WTC11 (cell line): ENCODE measurements around the gene NARS2. TPM values are rescaled to one million over a fixed set of nuclear protein-coding genes. Genes with fewer than 3 reads are reported as not detected.

Experiments
- ATAC-seq: fragments of 200-7000 bp; cut with Tn5 transposase; 2 replicates; pipeline ENCODE4 v1.10.0; 2021; ENCODE audit warnings: mild to moderate bottlenecking, moderate library complexity
- CTCF ChIA-PET: fragments of 300-600 bp; sonication (Branson Sonifier 250); formaldehyde crosslinking; loops from one replicate; lab custom pipeline; 2021; ENCODE audit warnings: antibody characterized with exemption; lab: Charles Lee
- POLR2A ChIA-PET: fragments of 350-600 bp; sonication (Branson Sonifier 250); formaldehyde crosslinking; loops from one replicate; lab custom pipeline; 2021; ENCODE audit warnings: antibody characterized with exemption; lab: Charles Lee
- DNase-seq: peaks from one replicate; pipeline ENCODE4 v3.0.0; 2021; ENCODE audit warnings: low spot score
- H3K27ac Mint-ChIP-seq: 2 replicates; pipeline ENCODE4 v1.8.0; 2021; ENCODE audit warnings: mixed read lengths
- H3K27me3 Mint-ChIP-seq: 2 replicates; pipeline ENCODE4 v1.8.0; 2021; ENCODE audit warnings: low read depth, mild to moderate bottlenecking, moderate library complexity, mixed read lengths
- H3K36me3 Mint-ChIP-seq: 2 replicates; pipeline ENCODE4 v1.8.0; 2021; ENCODE audit warnings: mixed read lengths
- H3K4me1 Mint-ChIP-seq: 2 replicates; pipeline ENCODE4 v1.8.0; 2022; ENCODE audit warnings: mixed read lengths
- H3K4me3 Mint-ChIP-seq: 2 replicates; pipeline ENCODE4 v1.8.0; 2021; ENCODE audit warnings: mild to moderate bottlenecking, moderate library complexity, mixed read lengths
- H3K9me3 Mint-ChIP-seq: 2 replicates; pipeline ENCODE4 v1.8.0; 2021; ENCODE audit warnings: mixed read lengths
- CDX4 ChIP-seq: fragments of 250-450 bp; sonication (Bioruptor Pico); IDR thresholded peaks from 2 replicates; pipeline ENCODE4 v1.9.0; 2021; ENCODE audit warnings: moderate library complexity, mild to moderate bottlenecking, inconsistent platforms, borderline replicate concordance
- CTCF ChIP-seq: fragments of 200-600 bp; IDR thresholded peaks from 2 replicates; pipeline ENCODE4 v1.8.0; 2022; ENCODE audit warnings: antibody characterized with exemption
- IRF2 ChIP-seq: sonication (generic); formaldehyde crosslinking; IDR thresholded peaks from 2 replicates; pipeline ENCODE4 v1.8.0; 2022; ENCODE audit warnings: low read depth, missing genetic modification reagents, borderline replicate concordance
- NR1H2 ChIP-seq: sonication (generic); formaldehyde crosslinking; IDR thresholded peaks from 2 replicates; pipeline ENCODE4 v1.9.0; 2021; ENCODE audit warnings: mild to moderate bottlenecking, moderate library complexity, missing genetic modification reagents
- NR3C1 ChIP-seq: sonication (generic); formaldehyde crosslinking; conservative IDR thresholded peaks from 2 replicates; pipeline ENCODE4 v1.8.1; 2023; ENCODE audit warnings: low read depth, mild to moderate bottlenecking, missing genetic modification reagents
- RELA ChIP-seq: sonication (generic); formaldehyde crosslinking; IDR thresholded peaks from 2 replicates; pipeline ENCODE4 v1.8.1; 2022; ENCODE audit warnings: missing genetic modification reagents, mild to moderate bottlenecking, borderline replicate concordance
- STAT6 ChIP-seq: sonication (generic); formaldehyde crosslinking; conservative IDR thresholded peaks from 2 replicates; pipeline ENCODE4 v1.8.1; 2023; ENCODE audit warnings: mild to moderate bottlenecking, low read depth, missing genetic modification reagents, moderate library complexity
- TEAD1 ChIP-seq: sonication (generic); formaldehyde crosslinking; IDR thresholded peaks from 2 replicates; pipeline ENCODE4 v1.8.0; 2022; ENCODE audit warnings: mild to moderate bottlenecking, missing genetic modification reagents
- ZBTB21 ChIP-seq: sonication (generic); formaldehyde crosslinking; IDR thresholded peaks from 2 replicates; pipeline ENCODE4 v1.8.1; 2023; ENCODE audit warnings: mild to moderate bottlenecking, missing genetic modification reagents, borderline replicate concordance
- ZNF263 ChIP-seq: sonication (generic); formaldehyde crosslinking; IDR thresholded peaks from 2 replicates; pipeline ENCODE4 v1.8.1; 2022; ENCODE audit warnings: low read depth, mild to moderate bottlenecking, moderate library complexity, missing genetic modification reagents
- ZNF671 ChIP-seq: fragments of 250-450 bp; sonication (Bioruptor Pico); IDR thresholded peaks from 2 replicates; pipeline ENCODE4 v1.8.0; 2021; ENCODE audit warnings: mild to moderate bottlenecking
- total RNA-seq: library from RNA; stranded (reverse); gene quantifications from 3 replicates; pipeline ENCODE4 v1.2.3, GENCODE V29; 2021
- TF ChIP-seq, protein P1 (sequence below): sonication (generic); formaldehyde crosslinking; IDR thresholded peaks from 2 replicates; pipeline ENCODE4 v1.8.1; 2023; ENCODE audit warnings: mild to moderate bottlenecking, missing genetic modification reagents, moderate library complexity
- TF ChIP-seq, protein P2 (sequence below): sonication (generic); formaldehyde crosslinking; IDR thresholded peaks from 2 replicates; pipeline ENCODE4 v1.8.1; 2023; ENCODE audit warnings: mild to moderate bottlenecking, missing genetic modification reagents
- TF ChIP-seq, protein P3 (sequence below): sonication (generic); formaldehyde crosslinking; IDR thresholded peaks from 2 replicates; pipeline ENCODE4 v1.8.1; 2023; ENCODE audit warnings: mild to moderate bottlenecking, moderate library complexity, missing genetic modification reagents
- TF ChIP-seq, protein P4 (sequence below): sonication (generic); formaldehyde crosslinking; IDR thresholded peaks from 2 replicates; pipeline ENCODE4 v1.8.1; 2022; ENCODE audit warnings: low read depth, mild to moderate bottlenecking, moderate library complexity, missing genetic modification reagents, borderline replicate concordance

Gene NARS2
- total RNA-seq, 1 experiment from 2014 or later = 36.4 TPM

DNA sequence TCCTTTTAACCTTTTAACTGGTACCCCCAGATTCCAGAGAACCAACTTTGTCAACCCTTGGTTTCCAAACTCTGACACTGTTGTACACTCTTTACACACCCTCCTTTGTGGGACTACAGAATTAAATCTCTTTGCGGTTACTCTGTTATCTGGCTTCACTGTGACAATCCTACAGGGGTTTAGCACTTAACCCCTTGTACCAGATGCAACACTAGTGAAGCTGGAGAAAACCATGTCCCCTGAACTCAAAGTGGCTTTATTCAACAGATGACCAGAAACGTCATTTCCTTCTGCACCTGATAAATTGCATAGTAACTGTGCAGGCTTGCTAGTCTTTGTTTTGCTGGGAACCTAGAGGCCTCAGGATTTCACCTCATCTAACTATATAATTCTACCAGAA lies 151.4 kb downstream of the NARS2 start:
- Mint-ChIP-seq H3K27ac (no peak overlapping the region), H3K4me3 (no peak overlapping the region)

GRCh38 chr11:78420796-78421209 lies 153.9 kb downstream of the NARS2 start:
- Mint-ChIP-seq H3K27ac (no peak overlapping the region), H3K4me3 (no peak overlapping the region), H3K27me3 (peaks cover 22% of the 10 kb centered on the region), H3K4me1 (peaks cover 49% of the 10 kb centered on the region), H3K9me3 (no peaks in the 10 kb centered on the region), H3K36me3 (no peaks in the 10 kb centered on the region)
- TF ChIP-seq RELA (CRISPR knock-in tag) (no peak), IRF2 (no peak)
- TF ChIP-seq, protein P1, sequence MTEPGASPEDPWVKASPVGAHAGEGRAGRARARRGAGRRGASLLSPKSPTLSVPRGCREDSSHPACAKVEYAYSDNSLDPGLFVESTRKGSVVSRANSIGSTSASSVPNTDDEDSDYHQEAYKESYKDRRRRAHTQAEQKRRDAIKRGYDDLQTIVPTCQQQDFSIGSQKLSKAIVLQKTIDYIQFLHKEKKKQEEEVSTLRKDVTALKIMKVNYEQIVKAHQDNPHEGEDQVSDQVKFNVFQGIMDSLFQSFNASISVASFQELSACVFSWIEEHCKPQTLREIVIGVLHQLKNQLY (CRISPR knock-in tag) = no peak
- ChIA-PET CTCF (interaction anchor here (0.5 to 1.7 kb wide), 8 partner anchors 9 to 439 kb away, joined by 3 to 12 read pairs (median 4); no protein-coding TSS in a partner anchor), POLR2A (no interaction called here)
- DNase-seq = no peak
- ATAC-seq = no peak

More for the DNA sequence above, 151.4 kb downstream of the NARS2 start:
- ATAC-seq (no peak), DNase-seq (no peak)
- no peaks in the 10 kb centered on the region for H3K36me3 Mint-ChIP-seq
- POLR2A ChIA-PET = no interaction called here
- peaks cover 56% of the 10 kb centered on the region for H3K4me1 Mint-ChIP-seq
- CTCF ChIA-PET = interaction anchor here (0.9 to 1.0 kb wide), 2 partner anchors 26 to 141 kb away, joined by 3 to 4 read pairs; no protein-coding TSS in a partner anchor
- peaks cover 22% of the 10 kb centered on the region for H3K27me3 Mint-ChIP-seq
- no peak for TF ChIP-seq STAT6 (CRISPR knock-in tag)
- TF ChIP-seq, all 79 proteins: peak for 0
- H3K9me3 Mint-ChIP-seq = no peaks in the 10 kb centered on the region

GRCh38 chr11:78420255-78420764 lies 154.4 kb downstream of the NARS2 start:
- Mint-ChIP-seq H3K36me3 (no peaks in the 10 kb centered on the region), H3K9me3 (no peaks in the 10 kb centered on the region), H3K27me3 (peaks cover 26% of the 10 kb centered on the region), H3K4me3 (peak overlapping the region; percentile 5; the same call in 1 of the 2 replicates), H3K27ac (no peak overlapping the region), H3K4me1 (peaks cover 47% of the 10 kb centered on the region)
- POLR2A ChIA-PET = no interaction called here
- ATAC-seq (0 out of 2 replicates have a peak, but pooled peaks have one; percentile 2), DNase-seq (peak; percentile 72)
- TF ChIP-seq CTCF = peak; percentile 59; the same call in 1 of the 2 replicates
- no peak for TF ChIP-seq TEAD1 (CRISPR knock-in tag)
- TF ChIP-seq CDX4 (CRISPR knock-in tag) = no peak
- CTCF ChIA-PET = interaction anchor here (0.5 to 1.7 kb wide), 8 partner anchors 9 to 439 kb away, joined by 3 to 12 read pairs (median 4); no protein-coding TSS in a partner anchor

- H3K4me1 Mint-ChIP-seq = peaks cover 37% of the 10 kb centered on the region
- TF ChIP-seq NR1H2 (CRISPR knock-in tag) (no peak), ZNF263 (CRISPR knock-in tag) (no peak), NR3C1 (CRISPR knock-in tag) (no peak), ZBTB21 (no peak), ZNF671 (CRISPR knock-in tag) (no peak)
- TF ChIP-seq, protein P2, sequence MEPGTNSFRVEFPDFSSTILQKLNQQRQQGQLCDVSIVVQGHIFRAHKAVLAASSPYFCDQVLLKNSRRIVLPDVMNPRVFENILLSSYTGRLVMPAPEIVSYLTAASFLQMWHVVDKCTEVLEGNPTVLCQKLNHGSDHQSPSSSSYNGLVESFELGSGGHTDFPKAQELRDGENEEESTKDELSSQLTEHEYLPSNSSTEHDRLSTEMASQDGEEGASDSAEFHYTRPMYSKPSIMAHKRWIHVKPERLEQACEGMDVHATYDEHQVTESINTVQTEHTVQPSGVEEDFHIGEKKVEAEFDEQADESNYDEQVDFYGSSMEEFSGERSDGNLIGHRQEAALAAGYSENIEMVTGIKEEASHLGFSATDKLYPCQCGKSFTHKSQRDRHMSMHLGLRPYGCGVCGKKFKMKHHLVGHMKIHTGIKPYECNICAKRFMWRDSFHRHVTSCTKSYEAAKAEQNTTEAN (CRISPR knock-in tag) = no peak
- TF ChIP-seq, protein P3, sequence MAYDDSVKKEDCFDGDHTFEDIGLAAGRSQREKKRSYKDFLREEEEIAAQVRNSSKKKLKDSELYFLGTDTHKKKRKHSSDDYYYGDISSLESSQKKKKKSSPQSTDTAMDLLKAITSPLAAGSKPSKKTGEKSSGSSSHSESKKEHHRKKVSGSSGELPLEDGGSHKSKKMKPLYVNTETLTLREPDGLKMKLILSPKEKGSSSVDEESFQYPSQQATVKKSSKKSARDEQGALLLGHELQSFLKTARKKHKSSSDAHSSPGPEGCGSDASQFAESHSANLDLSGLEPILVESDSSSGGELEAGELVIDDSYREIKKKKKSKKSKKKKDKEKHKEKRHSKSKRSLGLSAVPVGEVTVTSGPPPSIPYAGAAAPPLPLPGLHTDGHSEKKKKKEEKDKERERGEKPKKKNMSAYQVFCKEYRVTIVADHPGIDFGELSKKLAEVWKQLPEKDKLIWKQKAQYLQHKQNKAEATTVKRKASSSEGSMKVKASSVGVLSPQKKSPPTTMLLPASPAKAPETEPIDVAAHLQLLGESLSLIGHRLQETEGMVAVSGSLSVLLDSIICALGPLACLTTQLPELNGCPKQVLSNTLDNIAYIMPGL (CRISPR knock-in tag) = no peak
- TF ChIP-seq, protein P4, sequence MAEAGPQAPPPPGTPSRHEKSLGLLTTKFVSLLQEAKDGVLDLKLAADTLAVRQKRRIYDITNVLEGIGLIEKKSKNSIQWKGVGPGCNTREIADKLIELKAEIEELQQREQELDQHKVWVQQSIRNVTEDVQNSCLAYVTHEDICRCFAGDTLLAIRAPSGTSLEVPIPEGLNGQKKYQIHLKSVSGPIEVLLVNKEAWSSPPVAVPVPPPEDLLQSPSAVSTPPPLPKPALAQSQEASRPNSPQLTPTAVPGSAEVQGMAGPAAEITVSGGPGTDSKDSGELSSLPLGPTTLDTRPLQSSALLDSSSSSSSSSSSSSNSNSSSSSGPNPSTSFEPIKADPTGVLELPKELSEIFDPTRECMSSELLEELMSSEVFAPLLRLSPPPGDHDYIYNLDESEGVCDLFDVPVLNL (CRISPR knock-in tag) = no peak
Observed at GRCh38 chr11:78419327-78419726, 155.3 kb downstream of the NARS2 start.

More at GRCh38 chr11:78419327-78419726, 155.3 kb downstream of the NARS2 start:
- POLR2A ChIA-PET = no interaction called here
- H3K9me3 Mint-ChIP-seq = no peaks in the 10 kb centered on the region
- DNase-seq (no peak), ATAC-seq (no peak)
- peak overlapping the region; percentile 82 for H3K4me3 Mint-ChIP-seq
- no peak overlapping the region for H3K27ac Mint-ChIP-seq
- H3K36me3 Mint-ChIP-seq = no peaks in the 10 kb centered on the region
- CTCF ChIA-PET = interaction anchor here (0.7 to 4.0 kb wide), 5 partner anchors 9 to 191 kb away, joined by 3 to 33 read pairs (median 7); no protein-coding TSS in a partner anchor
- H3K27me3 Mint-ChIP-seq = peaks cover 26% of the 10 kb centered on the region
